Cardiac septum (tissue), 1 donor: ENCODE data around the gene ADD2. TPM values are rescaled to one million over a fixed set of nuclear protein-coding genes. Genes with fewer than 3 reads are reported as not detected.
A peak's percentile ranks its signal among the peaks of the same experiment; 100 is the strongest.

Source experiments
- DNase-seq: peaks from one replicate; pipeline ENCODE4 v3.0.0-alpha.2; 2020; ENCODE audit warnings: low spot score
- intact Hi-C: fragments of 100-400 bp; cut with DNase I; formaldehyde crosslinking; loops from one replicate; pipeline ENCODE4 v1.14.0; 2022
- total RNA-seq: library from RNA; stranded (reverse); fragmentation: NEBNext Ultra II Directional; extraction: Animal tissue kit (Norgen Biotek cat#: 25700); gene quantifications from one replicate; pipeline ENCODE4 v1.2.1, GENCODE V29; 2021
- donor health status: DM: no; HTN: no; CAD: no.

ADD2 gene
- total RNA-seq, 1 donor from 2014 or later = 1.6 TPM

DNA sequence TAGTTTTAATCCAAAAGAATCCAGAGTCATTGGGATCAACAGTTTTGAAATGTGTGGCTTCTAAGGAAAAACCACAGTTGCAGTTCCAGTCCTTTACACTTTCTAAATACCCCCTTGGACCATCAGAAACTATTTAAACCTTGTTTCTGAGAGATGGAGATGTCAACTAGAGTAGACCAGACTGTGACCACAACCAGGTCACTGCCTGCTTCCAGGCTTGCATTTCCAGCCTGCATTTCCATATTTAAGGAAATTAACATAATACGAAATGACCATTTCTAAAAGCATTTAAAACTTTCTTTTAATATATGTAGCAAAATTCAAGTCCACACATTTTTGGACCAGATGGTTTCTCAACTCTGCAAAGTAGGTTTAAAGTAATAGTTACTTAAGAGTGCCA lies 38.4 kb downstream of the ADD2 start:
- intact Hi-C loops = no loop called here
- no peak for DNase-seq

GRCh38 chr2:70728128-70728527 lies 39.9 kb downstream of the ADD2 start:
- intact Hi-C loops = no loop called here
- no peak for DNase-seq

GRCh38 chr2:70726947-70727725 lies 40.9 kb downstream of the ADD2 start:
- intact Hi-C loops = no loop called here
- DNase-seq = no peak

DNA sequence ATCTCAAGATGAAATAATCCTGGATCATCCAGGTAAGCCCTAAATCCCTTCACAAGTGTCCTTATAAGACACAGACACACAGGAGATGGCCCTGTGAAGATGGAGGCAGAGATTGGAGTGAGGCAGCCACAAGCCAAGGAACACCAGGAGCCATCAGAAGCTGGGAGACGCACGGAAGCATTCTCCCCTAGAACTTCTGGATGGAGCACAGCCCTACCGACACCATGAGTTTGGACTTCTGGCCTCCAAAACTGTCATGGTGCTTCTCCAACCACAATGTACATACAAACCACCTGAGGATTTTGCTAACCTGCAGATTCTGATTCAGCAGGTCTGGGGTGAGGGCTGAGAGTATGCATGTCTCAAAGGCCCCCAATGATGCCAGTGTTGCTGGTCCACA lies 42.5 kb downstream of the ADD2 start:
- intact Hi-C loops = no loop called here
- DNase-seq = no peak

DNA sequence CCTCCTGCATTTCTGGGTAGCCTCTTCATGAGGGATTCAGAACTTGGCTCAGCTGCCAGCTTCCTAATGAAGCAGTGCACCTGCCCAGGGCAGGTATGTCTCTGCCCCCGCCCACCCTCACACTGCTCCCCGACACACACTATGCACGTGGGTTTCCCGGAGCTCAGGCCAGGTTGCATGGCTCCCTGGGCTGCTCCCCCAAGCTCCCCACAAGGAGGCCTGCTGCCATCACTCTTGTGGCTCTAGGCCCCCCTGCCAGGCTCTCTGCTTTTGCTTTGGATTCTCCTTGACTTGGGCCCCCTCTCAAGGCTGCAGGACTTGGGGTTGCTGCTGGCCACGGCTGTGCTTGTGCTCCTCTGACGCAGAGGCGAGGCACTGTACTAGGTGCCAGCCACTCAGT lies 43.6 kb downstream of the ADD2 start:
- no peak for DNase-seq
- intact Hi-C loops = no loop called here

GRCh38 chr2:70723286-70723885 lies 44.6 kb downstream of the ADD2 start:
- DNase-seq = no peak
- intact Hi-C loops = no loop called here

DNA sequence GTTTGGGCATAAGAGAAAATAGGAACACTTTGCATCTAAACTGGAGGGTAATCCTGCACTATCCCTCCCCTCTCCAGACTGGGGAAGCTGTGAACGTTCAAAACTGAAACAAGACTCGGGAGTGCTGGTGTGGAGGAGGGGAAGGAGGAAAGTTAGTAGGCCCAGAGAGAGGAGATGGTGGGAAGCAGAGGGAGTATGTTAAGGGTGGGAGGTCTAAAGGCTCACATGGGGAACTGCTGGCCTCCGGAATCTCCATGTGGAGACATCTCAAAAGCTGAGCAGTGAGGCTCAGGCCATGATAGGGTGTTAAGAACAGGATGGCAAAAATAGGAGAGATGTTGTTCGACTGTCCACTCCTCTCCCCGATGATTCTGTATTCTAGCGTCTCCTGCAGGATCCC lies 47.9 kb downstream of the ADD2 start:
- DNase-seq = no peak
- intact Hi-C loops = no loop called here

DNA sequence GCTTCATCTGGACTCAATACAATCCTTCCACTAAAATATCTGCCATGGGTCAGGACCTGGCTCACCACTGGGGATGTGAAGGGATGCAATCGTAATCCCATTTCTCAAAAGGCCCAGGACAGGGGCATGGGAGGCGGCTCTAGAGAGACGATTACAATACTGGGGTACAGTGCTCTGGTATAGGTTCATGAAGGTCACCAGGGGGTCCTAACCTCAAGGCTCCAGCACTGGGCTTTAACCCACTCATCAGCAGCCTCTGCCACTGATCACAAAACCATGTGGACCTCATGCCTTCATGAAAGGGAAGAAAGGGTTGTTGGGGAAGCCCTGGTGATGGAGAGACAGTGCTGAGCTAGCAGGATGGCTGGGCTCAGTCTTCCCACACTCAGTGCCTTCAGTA lies 48.8 kb downstream of the ADD2 start:
- intact Hi-C loops = no loop called here
- no peak for DNase-seq

- no peak for DNase-seq
- intact Hi-C loops = no loop called here
Observed at GRCh38 chr2:70718736-70719135, 49.3 kb downstream of the ADD2 start.

DNA sequence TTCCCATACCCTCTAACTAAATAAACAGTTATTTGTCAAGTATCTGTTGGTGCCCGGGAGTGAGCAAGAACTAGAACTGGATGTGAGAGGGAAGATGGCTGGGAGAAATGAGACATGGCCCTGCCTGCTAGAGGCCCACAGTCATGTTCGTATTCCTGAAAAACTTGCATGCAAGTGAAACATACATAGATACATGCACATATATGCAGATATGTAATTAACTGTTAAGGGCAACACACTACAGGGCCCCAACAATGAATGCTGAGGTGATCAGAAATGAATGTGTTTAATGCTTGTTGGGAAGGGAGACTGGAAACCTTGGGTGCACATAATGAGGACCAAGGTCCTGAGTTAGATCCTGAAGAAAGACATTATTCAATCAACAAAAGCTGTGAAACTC lies 49.8 kb downstream of the ADD2 start:
- intact Hi-C loops = no loop called here
- no peak for DNase-seq

DNA sequence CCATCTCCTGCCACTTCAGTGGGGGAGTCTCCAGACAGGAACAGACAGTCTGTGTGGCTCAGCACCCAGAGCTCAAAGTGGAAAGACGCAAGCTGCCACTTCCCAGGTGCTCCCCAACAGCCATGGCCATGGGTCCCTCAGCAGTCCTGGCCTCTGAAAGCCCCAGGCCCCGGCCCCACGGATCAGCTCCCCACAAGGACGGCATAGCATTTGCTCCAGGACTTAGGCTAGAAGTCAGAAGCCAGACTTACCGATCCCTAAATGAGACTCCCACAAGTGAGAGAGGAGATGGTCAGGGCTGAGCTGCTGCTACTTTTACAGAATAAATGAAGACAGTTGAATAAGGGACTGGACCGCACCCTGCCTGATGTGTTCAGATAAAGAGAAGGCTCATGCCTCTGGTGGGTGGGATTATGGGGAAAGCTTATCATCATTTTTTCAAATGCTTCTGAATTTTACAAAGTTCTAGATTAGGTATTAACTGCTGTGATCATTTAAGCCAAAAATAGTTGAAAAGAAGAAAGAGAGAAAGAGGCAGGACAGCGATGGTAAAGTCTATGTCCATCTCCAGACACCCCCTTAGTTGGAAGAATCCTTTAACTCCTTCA lies 50.5 kb downstream of the ADD2 start:
- intact Hi-C loops = no loop called here
- DNase-seq = no peak

DNA sequence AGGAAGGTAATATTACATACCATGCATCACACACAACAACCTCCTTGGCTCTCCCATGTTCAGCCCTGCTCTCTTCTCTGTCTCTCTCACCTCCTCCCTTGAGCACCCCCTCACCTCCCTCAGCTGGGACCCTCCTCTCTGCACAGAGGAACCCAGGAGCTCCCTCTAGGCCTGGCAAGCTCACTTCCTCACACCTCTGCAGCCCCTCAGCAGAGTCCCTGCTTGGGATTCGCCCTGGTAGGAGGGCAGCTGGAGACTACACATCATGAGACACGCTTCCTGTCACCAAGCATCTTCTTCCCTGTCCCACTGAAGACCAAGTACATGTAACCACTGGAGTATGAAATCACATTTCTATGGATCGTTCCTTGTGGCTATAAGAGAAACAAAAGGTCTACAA lies 51.0 kb downstream of the ADD2 start:
- no peak for DNase-seq
- intact Hi-C loops = no loop called here

GRCh38 chr2:70716131-70716743 lies 51.8 kb downstream of the ADD2 start:
- intact Hi-C loops = no loop called here
- DNase-seq = no peak

GRCh38 chr2:70715071-70715985 lies 52.7 kb downstream of the ADD2 start:
- DNase-seq = no peak
- intact Hi-C loops = no loop called here

DNA sequence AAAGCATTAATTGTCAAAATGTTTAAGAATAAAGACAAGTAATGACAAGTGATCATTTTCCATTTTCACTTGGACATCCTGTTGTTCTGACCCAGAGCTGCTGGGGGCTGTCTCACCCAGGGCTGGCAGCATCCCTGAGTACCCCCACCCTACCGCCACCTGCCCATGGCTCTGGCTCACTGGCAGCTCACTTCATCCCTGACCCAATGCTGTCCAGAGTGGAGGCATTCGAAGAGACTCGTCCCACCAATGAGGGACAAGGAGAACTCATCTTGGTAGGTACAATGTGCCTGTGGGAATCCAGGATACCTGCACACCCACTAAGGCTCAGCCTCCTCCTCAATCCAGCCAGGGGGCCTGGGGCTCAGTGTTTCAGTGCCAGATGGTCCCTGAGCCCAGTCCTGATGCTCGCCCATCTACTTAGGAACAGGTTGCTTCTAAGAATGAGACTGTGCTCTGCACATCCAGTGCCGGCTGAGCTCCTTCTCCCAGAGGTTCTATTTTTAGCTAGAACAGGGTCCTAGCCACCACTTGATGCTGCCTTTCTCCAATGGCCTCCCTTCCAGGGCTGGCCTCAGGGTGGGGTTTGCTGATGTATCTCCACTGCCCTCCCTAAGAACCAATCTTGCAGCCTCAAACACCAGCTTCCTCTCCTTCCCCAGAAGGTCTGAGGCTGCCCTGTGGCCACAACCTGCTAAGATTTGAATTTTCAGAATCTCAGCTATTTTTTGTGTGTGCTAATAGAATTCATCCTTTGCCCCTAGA lies 53.7 kb downstream of the ADD2 start:
- DNase-seq = no peak
- intact Hi-C loops = no loop called here

GRCh38 chr2:70712916-70713315 lies 55.1 kb downstream of the ADD2 start:
- intact Hi-C loops = no loop called here
- no peak for DNase-seq

DNA sequence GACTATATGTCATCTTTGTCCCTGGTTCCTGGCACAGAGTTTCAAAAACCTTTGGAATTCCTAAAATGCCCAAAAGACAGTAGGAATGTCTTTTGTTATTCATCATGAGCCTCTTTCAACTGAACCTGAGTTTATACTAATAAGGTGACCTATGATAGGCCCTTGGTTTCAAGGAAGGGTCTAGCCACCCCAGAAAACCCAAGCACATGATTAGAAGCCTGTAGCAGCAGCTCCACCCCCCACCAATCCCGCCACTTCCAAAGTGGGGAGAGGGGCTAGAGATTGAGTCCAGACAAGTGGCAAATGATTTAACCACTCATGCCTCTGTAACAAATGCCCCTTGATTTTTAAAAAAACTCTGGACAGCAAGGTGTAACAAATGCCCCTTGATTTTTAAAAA lies 56.8 kb downstream of the ADD2 start:
- intact Hi-C loops = no loop called here
- peak; percentile 54 for DNase-seq

GRCh38 chr2:70710038-70710690 lies 57.8 kb downstream of the ADD2 start:
- intact Hi-C loops = no loop called here
- no peak for DNase-seq
